GM21390 (cell line): ENCODE data around the gene TXNL4B.
A peak's percentile ranks its signal among the peaks of the same experiment; 100 is the strongest.

Experiments used
- ATAC-seq: cut with Tn5 transposase; IDR thresholded peaks from one replicate; pipeline ENCODE4 v1.9.1; 2021; ENCODE audit not compliant: unreplicated experiment

TXNL4B gene

DNA sequence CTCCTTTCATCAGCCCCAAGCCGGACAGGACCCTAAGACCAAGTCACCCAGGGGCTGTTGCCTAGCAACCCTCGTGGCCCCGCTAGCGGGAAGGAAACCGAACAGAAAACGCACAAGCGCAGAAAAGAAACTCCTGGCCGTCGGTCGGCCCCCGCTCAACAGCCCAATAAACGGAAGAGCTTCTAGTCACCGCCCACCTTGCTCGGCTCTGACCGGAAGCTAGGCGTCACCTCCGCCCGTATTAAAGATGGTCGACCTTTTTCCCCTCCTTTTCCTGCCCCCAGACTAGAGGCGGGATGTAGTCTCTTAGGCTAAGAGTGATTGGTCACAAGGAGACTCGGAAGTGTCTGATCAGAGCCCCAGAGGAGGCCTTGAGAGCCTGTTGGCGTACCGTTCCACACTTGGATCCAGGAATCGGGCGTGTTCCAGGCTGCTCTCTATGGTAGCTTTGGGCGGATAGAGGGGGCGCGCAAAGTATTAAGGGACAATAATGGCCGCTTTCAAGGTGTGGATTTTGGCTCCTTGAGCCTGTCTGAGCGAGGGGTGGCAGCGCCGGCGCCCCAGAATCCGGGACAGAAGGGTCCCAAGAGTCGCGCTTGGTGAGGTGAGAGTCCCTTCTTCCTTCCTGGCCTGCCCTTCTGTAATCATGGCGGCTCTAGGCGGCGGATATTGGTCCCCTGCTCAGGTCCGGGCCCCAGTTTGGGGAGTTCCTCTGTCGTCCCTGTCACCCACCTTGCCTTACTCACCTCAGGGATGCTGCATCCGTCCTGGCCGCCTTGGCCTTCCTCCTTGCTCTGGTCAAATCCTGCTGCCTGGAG, at the start of gene TXNL4B, which contains the start of gene DHX38:
Gene TXNL4B (minus strand): TSS at position 173 of the 818 bp plus-strand sequence. CDS start 2,871 bp downstream, outside the sequence.
Gene DHX38 (plus strand): TSS at position 400 of the 818 bp plus-strand sequence. CDS start 2,311 bp downstream, outside the sequence.
- ATAC-seq: peak; percentile 97

DNA sequence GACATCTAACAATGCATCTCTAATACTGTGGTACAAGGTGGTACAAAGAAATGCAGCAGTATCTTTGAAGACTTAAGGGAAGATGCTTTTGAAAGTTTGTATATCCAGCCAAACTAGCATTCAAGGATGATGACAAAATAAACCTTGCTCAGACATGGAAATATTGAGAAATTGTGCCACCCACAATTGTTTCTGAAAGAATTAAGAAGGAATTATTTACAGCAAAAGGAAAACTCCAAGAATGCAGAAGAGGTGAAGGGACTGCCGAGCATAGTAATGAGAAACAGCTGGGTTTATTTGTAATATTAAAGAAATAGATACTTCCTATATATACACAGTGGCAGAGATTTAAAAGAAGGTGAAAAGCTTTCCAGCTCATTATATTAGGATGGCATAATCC, 49.1 kb upstream of the TXNL4B start:
- ATAC-seq: no peak

DNA sequence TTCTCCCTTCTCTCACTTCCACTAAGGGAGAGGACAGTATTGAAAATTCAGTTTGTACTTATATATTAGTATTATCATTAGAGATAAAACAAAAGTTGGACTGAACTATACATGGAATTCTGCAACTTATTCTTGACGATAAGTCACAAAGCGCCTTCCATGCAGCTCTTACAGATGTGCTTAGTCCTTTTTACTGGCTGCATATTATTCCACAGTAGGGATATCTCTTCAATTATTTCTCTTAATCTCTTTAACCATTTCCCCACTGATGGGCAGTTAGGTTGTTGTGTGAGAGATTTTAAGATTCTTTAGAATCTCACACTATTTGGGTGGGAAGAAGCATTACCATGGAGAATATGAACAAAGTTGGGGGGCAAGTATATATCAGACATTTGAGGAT, 46.5 kb upstream of the TXNL4B start:
- ATAC-seq: no peak

DNA sequence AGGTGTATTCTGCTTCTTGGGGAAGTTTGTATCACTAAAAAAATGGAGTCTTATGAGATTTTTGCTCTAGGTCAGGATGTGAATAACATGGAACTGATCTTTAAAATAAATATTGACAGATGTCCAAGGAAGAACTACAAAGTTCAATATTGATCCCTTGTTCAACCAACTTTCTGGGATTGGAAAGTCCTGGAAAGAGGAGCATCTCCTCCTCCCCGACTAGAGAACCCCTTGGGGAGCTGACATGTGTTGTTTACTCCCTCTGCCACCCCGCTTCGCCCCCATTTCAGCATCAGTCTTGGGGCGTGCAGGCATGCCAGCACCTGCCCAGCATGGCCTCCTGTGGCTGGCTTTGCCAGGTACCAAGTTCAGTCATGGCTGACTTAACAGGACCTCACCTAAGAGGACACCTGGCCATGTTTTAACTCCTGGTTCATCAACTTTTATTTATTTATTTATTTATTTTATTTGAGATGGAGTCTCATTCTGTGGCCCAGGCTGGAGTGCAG, 44.7 kb upstream of the TXNL4B start:
- ATAC-seq: no peak

DNA sequence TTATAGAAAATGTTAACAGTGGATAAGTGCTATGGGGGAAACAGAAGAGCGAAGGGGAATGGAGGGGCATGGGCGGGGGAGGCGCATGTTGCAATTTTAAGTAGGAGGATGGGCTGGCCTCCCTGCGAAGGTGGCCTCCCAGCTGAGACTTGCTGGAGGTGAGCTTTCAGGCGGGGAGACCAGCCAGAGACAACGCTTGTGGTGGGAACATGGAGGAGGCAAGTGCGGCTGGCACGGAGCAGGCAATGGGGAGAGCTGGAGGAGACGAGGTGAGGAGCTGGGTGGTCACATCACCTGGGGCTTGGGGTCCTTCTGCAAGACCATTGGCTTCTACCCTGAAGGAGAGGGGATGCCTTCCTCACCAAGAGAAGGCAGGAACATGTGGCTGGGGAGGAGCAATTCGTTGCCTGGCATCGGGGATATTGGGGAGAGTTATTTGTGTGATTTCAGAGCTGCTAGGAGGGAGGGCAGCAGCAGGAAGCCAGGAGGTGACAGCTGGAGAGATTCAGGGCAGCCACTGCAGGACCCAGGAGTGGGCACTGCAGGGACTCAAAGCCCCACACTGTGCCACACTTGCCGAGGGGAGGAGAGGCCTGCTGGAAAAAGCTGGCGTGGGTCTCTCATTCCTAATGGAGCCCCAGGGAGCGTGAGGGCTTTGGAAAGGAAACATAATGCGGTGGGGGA, 44.1 kb upstream of the TXNL4B start:
- no peak for ATAC-seq

DNA sequence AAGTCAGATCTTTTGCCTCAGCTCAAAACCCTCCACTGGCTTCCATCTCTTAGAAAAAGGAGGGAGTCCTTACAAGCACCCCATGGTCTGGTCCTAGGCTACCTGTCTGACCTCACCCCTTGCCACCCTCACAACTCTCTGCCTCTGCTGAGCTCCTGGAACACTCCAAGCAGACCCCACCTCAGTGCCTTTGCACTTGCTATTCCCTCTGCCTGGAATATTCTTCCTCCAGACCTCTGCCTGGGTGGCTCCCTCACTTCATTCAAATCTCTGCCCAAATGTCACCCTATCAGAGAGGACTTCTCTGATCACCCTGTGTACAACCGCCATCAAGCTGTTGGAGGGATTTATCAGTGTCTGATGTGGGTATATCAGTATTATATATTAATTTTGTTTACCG, 41.1 kb upstream of the TXNL4B start:
- no peak for ATAC-seq

DNA sequence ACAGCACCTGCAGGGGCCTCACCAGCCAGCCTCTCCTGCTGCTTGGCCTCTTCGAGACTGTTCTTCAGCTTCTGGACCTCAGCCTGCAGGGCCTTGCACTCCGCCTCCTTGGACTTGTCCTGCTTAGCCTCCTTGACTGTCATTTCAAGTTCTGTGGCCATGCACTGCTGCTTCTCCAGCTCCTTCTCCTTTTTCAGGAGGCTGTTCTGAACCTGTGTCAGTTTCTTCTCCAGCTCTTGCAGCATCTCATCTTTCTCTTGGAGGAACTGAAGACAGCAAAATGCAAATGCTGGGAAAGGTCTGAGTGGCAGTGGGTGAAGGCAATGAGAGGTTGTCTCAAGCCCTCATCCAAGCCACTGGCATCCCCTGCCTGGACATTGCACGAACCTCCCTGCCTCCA, 39.3 kb upstream of the TXNL4B start:
- ATAC-seq: no peak

DNA sequence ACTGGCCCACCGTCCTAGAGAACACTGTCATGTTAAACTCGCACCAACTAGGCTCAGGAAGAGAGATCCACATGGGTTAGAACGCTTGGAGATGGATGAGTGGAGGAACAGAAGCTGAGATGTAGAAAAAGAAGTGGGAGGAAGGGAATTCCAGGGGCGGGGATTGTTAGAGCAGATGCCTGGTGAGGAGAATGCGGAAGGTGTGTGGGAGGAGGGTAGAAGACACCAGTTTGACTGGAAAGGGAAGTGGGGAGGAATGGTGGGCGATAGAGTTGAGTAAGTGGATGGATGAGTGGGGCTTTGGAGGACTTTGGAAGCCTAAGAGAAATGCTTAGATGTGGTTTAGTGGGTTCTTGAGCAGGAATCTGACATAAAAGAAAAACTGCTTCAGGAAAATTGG, 37.6 kb upstream of the TXNL4B start:
- no peak for ATAC-seq

DNA sequence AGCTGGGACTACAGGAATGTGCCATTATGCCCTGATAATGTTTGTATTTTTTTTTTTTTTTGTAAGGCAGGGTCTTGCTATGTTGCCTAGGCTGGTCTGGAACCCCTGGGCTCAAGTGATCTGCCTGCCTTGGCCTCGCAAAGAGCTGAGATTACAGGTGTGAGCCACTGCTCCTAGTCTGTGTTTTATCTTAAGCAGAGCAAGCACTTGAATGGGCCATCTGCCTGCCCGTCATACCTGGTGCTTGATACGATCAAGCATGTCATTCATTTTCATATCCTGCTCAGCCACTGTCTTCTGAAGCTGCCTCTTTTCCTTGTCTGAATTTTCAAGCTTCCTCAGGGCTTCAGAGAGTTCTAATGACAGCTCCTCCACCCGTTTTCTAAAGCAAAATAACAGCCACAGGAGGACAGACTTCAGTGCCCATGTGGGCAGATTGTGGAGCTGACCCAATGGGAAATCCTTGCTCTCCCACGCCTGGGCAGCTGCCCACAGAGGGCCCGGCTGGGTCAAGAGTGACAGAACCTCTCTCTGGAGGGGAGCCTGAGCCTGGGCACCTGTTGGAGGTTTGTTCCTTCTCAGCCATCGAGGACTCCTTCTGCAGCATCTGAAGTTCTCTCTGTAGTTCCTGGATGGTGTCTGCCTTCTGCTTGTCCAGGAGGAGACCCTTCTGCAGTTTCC, 36.7 kb upstream of the TXNL4B start:
- ATAC-seq: no peak

DNA sequence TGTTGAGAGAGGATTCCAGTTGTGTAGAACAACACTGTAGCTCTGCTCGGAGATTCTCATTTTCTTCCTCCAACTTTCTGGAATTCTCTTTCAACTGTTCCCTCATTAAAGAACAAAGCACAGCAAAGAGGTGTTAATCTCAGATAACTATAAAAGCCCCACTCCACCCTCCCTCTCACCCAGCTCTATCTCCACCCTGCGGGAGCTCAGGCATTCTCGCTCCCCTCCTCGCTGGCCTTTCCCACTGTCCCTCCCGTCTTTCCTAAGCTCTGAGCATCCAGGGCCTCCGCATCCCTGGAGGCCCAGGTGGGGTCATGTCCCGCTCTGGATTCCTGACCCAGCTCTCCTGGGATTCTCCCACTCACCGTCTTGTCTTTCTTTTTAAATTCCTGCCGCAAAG, 35.3 kb upstream of the TXNL4B start:
- no peak for ATAC-seq

DNA sequence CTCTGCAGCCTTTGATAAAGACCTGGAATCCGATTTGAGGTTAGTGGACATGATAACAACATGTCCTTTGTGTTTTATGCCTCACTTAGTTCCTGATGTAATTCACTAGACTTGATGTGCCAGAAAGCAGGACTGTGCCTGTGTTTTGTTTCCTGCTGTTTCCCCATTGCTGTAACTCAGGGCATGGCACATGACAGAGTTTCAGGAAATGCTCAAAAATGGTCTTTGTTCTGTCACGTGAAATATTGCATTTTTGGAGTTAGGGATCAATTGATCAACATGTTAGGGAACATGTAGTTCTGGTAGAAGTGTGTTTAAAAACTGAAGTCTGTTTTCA, 33.0 kb upstream of the TXNL4B start:
- ATAC-seq: no peak

DNA sequence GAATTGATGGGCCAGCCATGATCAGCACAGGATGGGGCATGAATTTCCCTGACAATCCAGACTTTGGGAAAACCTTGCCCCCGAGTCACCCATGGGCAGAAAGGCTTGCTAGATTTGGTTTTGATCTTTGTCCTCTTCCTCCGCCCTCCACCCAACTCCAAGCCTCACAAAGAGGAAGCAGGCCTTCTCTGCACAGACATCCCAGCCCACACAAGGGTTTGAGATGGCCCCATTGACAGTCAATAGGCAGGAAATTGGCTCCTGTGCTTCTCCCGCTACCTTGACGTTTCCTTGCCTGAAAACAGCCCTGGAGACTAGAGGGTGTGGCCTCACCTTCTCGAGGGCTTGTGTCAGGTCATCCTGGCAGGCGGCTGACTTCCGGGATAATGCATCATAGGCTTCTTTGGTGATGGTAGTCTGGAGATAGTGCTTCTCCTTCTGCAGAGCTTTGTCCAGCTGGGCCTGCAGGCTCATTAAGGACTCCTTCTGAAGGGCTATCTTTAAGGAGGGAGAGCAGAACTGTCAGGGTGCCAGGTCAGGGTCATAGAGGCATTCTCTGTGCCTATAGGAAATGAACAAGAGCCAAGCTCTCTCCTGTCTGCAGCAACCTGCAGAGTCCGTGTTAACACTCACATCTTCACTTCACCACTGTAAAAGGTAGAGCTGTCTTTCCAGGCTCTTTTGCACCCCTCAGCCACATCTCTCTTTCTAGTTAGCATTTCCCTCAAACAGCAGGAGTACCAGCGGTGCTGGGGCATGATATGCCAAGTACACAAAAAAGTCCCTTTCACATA, 32.4 kb upstream of the TXNL4B start:
- no peak for ATAC-seq

DNA sequence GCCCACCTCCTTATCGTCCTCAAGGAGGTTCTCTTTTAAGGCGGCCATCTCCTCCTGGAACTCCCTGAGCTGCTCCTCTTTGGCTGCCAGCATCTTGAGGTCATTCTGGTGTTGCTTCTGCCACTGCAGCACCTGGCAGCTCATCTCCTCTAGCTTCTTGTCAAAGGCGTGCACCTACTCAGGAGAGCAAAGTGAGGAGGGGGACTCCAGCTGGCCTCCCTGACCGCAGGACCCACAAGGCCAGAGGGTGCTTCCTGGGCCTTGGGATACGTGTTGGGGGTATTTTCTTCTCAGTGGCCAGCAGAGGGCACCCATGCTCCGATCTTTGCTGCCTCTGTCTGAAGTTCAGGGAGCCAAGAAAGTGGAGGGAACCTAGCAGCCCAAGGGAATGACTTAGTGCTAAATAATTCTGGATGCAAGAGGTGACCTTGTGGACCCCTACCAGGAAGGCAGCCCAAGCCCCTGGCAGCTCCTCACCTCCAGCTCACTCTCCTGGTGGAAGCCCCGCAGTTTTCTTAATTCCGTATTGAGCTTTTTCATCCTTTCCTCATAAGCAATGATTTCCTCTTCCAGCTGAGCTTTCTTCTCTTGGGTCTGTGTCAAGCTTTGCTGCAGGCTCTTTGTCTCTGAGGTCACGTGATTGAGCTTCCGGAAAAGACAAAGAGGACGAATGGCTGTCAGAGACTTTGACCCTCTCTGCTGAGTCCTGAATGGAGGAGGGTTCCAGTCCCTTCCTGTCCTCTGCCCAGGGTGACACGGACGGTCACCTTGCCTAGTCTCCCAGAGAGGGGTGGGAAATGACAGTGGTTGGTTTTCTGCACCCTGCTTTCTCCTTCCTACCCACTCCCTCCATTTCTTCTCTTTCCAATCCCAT, 31.6 kb upstream of the TXNL4B start:
- no peak for ATAC-seq

DNA sequence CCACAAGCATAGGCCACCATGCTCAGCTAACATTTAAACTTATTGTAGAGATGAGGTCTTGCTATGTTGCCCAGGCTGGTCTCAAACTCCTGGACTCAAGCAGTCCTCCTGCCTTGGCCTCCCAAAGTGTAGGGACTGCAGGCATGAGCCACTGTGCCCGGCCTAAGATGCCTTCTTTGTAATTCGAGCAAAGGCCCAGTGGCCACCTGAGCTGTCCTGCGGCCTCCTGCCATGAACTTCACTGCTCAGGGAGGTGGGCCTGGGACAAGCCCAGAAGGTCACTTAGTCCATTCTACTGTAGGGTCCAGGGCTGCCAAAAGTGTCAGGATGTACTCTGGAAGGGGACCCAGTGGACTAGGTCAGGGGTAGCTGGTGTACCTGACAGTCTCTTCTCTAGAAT, 30.7 kb upstream of the TXNL4B start:
- ATAC-seq: no peak

DNA sequence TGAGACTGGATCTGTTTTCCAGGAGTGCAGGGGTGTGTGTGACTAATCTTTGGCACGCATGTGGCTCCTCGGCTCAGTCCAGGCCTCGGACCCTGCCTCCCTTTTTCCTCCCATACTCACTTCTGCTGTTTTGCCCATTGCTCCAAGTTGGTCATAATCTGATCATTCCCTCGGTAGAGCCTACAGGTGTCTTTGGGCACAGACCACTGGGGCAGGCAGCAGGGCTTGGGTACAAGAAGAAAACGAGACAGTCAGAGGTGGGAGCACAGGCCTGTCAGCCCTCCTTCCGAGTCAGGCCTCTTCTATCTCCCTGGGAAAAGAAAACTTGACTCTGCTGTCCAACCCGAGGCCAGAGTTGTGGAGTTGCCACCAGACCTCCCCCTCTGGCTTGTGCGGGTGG, 30.0 kb upstream of the TXNL4B start:
- ATAC-seq: no peak

DNA sequence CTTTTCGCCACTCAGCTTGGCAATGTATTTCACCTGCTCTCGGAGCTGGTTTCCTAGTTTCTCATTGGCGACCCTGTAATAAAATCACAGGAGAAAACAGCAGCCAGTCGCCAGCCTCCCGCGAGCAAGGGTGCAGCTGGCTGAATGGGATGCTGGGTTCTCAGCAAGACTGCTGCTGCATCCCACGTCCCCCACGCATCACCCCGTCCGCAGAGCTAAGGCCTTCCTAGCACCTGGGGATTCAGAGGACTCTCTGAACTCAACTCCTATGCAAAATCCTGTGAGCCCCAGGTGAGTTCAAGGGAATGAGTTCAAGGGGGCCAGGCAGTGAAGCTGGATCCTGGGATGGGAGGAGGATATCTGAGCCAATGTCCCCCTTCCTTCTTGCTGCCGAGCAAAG, 29.5 kb upstream of the TXNL4B start:
- ATAC-seq: no peak

DNA sequence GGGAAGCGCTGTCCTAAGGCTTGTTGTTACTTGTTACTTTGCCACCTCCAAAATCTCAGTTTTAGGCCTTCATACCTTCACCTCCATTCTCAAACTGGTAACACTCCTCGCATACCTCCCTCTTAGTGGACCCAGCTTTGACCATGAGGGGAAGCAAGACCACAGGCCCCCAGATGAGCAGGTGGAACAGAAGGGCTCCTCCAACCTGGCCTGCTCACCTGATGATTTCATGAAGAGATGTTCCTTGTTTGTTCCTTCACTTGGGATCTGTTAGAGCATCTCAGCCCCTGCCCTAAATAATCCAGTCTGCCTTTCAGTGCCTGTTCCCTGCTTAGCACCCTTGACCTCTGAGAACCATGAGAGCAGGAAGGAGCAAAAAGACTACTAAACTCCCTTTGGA, 28.9 kb upstream of the TXNL4B start:
- ATAC-seq: no peak

DNA sequence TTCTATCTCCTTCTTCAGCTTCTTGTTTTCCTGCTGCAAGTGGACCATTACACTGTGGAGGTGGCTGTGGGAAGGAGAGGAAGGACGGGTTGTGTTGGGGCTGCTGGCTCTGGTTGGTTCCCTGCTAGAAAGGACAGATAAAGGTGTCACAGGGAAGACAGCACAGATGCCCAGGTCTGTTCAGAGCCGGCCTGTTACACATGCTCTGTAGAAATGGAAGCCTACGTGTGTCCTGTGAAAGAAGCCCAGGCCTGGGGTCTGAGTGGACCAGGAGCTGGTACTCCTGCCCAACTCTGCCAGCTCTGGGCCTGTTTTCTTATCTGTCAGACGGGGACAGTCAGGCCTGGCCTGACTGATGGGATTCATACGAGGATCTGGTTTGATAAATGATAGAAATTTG, 26.6 kb upstream of the TXNL4B start:
- ATAC-seq: no peak

DNA sequence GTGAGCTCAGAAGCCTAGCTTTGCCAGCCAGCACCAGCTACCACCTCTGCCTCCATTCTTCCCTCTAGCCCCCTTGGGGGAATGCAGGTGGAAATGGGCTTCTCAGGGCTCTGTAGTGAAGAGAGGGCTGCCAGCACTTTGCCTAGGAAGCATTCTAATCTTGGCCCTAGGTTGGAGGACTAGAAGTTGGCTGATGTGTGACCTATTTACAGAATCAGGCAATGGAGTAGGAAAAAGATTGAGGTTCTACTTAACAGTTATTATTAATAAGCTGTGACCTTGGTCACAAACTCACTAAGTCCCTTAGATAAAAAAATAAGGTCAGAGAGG, 20.2 kb upstream of the TXNL4B start:
- ATAC-seq: no peak
